ENCODE measurements around the gene TXN.

TXN gene

DNA sequence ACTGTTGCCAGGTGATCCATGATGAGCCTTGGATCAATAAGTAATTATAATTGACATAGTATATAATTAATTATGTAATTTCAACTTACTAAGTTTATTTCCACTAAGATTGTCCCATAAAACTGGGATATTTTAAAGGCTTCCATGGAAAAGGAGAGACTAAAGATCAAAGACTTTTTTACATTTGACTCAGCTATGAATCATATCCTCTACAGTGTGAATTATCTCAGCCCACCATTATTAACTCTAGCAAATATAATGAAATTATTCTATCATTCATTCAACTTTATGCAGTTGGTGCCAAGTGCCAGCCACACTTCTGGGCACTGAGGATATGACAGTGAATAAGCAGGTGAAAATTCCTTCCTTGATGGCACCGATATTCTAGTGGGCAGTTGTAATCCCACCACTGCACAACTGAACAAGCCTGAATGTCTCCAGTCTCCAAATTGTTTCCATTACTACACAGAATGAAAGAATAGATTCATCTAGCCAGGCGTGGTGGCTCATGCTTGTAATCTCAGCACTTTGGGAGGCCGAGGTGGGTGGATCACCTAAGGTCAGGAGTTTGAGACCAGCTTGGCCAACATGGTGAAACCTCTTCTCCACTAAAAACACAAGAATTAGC, 21.9 kb upstream of the TXN start:
- TF ChIP-seq CTCF (IDR thresholded peaks at IDR 0.05; ENCODE audit: insufficient read depth, low read depth, low read length, missing control alignments), result no peak
- no peak for DNase-seq (ENCODE audit: low read depth)

GRCh38 chr9:110276781-110277180, 20.5 kb upstream of the TXN start:
- H3K4me3 ChIP-seq (ENCODE audit: low read depth, low read length), result no peak overlapping the region
- no peak for TF ChIP-seq CTCF (IDR thresholded peaks at IDR 0.05; ENCODE audit: insufficient read depth, low read depth, low read length, missing control alignments)
- no peak for DNase-seq (ENCODE audit: low read depth)

More for the DNA sequence above, 21.9 kb upstream of the TXN start:
- no peak overlapping the region for H3K4me3 ChIP-seq (ENCODE audit: low read depth, low read length)

DNA sequence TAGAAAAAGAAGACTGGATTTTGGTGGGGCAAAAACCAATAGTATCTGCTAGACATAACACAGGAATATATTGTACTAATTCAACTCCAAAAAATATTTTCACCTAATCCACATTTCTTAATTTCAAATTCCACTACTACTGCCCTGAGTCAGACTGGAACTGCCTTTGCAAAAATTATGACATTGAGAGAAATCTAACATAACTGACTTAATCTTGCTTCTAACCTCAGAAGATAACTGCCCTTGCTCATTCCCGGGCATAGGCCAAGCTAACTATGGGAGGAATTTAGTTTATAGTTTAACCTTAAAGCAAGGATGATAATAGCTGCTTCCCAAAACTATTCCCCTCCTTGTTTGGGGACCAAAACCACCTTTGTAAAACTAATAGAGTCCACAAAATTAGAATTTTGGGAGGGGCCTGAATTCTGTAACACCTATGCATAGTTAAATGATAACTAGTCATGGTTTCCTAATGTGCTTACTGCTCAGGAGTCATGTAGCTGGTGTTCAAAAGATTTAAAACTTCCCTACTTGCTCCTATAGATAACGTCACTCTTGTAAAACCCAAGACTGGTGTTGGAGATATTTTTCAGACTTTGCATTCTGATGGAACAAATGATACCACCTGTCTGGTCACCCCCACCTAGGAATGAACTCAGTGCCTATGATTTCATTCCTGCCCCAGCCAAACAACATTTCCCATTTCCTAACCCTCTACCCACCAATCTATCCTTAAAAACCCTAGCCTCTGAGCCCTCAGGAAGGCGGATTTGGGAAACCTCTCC, 14.1 kb upstream of the TXN start:
- no peak overlapping the region for H3K4me3 ChIP-seq (ENCODE audit: low read depth, low read length)
- no peak for TF ChIP-seq CTCF (IDR thresholded peaks at IDR 0.05; ENCODE audit: insufficient read depth, low read depth, low read length, missing control alignments)
- DNase-seq (ENCODE audit: low read depth), result no peak

- no peak for DNase-seq (ENCODE audit: low read depth)
- TF ChIP-seq CTCF (IDR thresholded peaks at IDR 0.05; ENCODE audit: insufficient read depth, low read depth, low read length, missing control alignments), result no peak
- H3K4me3 ChIP-seq (ENCODE audit: low read depth, low read length), result no peak overlapping the region
Measured at GRCh38 chr9:110266795-110267194, 10.5 kb upstream of the TXN start.

DNA sequence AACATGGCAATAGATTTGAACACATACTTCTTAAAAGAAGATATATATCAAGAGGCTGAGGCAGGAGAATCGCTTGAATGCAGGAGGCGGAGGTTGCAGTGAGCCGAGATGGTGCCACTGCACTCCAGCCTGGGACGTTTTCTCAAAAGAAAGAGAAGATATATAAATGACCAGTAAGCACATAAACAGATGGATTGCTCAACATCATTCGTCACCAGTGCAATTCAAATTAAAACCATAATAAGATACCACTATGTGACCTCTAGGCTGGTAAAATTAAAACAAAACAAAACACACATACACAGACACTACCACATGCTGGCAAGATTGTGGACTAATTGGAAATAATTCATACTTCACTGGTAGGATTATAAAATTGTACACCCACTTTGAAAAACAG, 5.3 kb upstream of the TXN start:
- no peak for TF ChIP-seq CTCF (IDR thresholded peaks at IDR 0.05; ENCODE audit: insufficient read depth, low read depth, low read length, missing control alignments)

DNA sequence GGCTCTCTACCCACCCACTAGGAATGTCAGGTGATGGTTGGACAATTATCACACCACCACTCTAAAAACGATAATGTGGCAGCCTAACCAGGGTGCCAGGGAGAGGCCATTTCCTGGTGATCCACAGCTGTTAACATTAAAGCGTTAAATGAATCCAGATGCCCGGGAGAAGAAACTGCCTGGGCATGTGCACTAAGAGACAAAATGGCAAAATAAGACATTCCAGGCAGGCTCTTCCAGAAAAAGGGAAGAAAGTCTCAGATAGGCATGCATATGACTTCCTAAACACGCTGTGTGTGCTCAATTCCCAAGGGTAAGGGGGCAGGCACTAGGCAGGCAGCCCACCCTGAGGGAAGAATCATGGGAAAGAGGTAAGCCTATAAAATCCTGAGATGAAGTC, 4.6 kb upstream of the TXN start:
- H3K4me3 ChIP-seq (ENCODE audit: low read depth, low read length), result no peak overlapping the region
- DNase-seq (ENCODE audit: low read depth), result no peak

More for the DNA sequence above, 5.3 kb upstream of the TXN start:
- no peak overlapping the region for H3K4me3 ChIP-seq (ENCODE audit: low read depth, low read length)
- DNase-seq (ENCODE audit: low read depth), result no peak

More for the DNA sequence above, 4.6 kb upstream of the TXN start:
- no peak for TF ChIP-seq CTCF (IDR thresholded peaks at IDR 0.05; ENCODE audit: insufficient read depth, low read depth, low read length, missing control alignments)
